ENCODE measurements around the gene HNRNPU. TPM values are rescaled to one million over a fixed set of nuclear protein-coding genes. Genes with fewer than 3 reads are reported as not detected.

Gene HNRNPU
- polyA plus RNA-seq, 1 of the 3 experiments (the other 2 are of a cell fraction) = 164 TPM

Other genes with a start within 250 kb of the HNRNPU start
- gene DESI2, start 211.4 kb downstream of the HNRNPU start, polyA plus RNA-seq (2012; rRNA removed) = 14.0 and 17.5 TPM in 2 replicates
- 24.8 and 29.0 TPM in 2 replicates for gene COX20, start 28.9 kb downstream of the HNRNPU start, polyA plus RNA-seq (2012; rRNA removed)

Data from SK-N-SH (cell line).